ENCODE results near the gene TBX1.

GRCh38 chr22:19760951-19761724, 560 bp downstream of the TBX1 start:
- no peak for TF ChIP-seq CTCF (IDR thresholded peaks at IDR 0.05)
- TF ChIP-seq POLR2A (IDR thresholded peaks at IDR 0.05) = no peak
- no peak for TF ChIP-seq POLR2AphosphoS5 (IDR thresholded peaks at IDR 0.05)
- no peak for TF ChIP-seq EP300 (IDR thresholded peaks at IDR 0.05)

Measured in stomach (tissue), 4 donors.